Astrocyte of the cerebellum (primary cell): ENCODE data around the gene NHSL1.

ENCODE experiments used
- DNase-seq: peaks from one replicate; pipeline ENCODE4 v3.0.0-alpha.2; 2011; ENCODE audit warnings: low read depth
- H3K4me3 ChIP-seq: 2 replicates; pipeline ENCODE4 v1.5.1; 2011; ENCODE audit warnings: mild to moderate bottlenecking, low read depth, low read length, moderate library complexity
- CTCF ChIP-seq: IDR thresholded peaks from 2 replicates; pipeline ENCODE4 v1.5.1; 2012; ENCODE audit warnings: low read length, low read depth, moderate library complexity, mild to moderate bottlenecking; ENCODE audit errors: missing control alignments
- in situ Hi-C: cut with HindIII; loops from 2 replicates; pipeline ENCODE4 v1.10.0; 2017; ENCODE audit warnings: low sequenced_read_pairs

NHSL1 gene

GRCh38 chr6:138400326-138400725, 99.0 kb downstream of the NHSL1 start:
- DNase-seq: no peak
- in situ Hi-C loops: loop anchor here (25.0 kb wide), 1 partner anchor 362 kb away; the partner anchor contains the start of gene CCDC28A
- no peak overlapping the region for H3K4me3 ChIP-seq
- TF ChIP-seq CTCF: no peak

- TF ChIP-seq CTCF: no peak
- no peak overlapping the region for H3K4me3 ChIP-seq
- DNase-seq: no peak
- in situ Hi-C loops: no loop called here
Observed at GRCh38 chr6:138397128-138398122, 101.9 kb downstream of the NHSL1 start.

- TF ChIP-seq CTCF: no peak
- in situ Hi-C loops: no loop called here
- H3K4me3 ChIP-seq: no peak overlapping the region
- DNase-seq: no peak
Observed at GRCh38 chr6:138396709-138397108, 102.6 kb downstream of the NHSL1 start.

- no peak for DNase-seq
- no peak for TF ChIP-seq CTCF
- no peak overlapping the region for H3K4me3 ChIP-seq
- in situ Hi-C loops: no loop called here
Observed at GRCh38 chr6:138393871-138394783, 105.2 kb downstream of the NHSL1 start.

- no peak overlapping the region for H3K4me3 ChIP-seq
- no peak for TF ChIP-seq CTCF
- in situ Hi-C loops: no loop called here
- no peak for DNase-seq
Observed at GRCh38 chr6:138389551-138389950, 109.7 kb downstream of the NHSL1 start.
